H1 (cell line): ENCODE results near the gene ISOC2. TPM values are rescaled to one million over a fixed set of nuclear protein-coding genes. Genes with fewer than 3 reads are reported as not detected.

Source experiments
- TEAD4 ChIP-seq: IDR thresholded peaks from 2 replicates; pipeline ENCODE4 v1.6.1; 2012; ENCODE audit warnings: low read depth, low read length, inconsistent platforms, mixed read lengths
- polyA plus RNA-seq, 7 experiments: library from polyadenylated mRNA; depleted of rRNA in 3 of 7; stranded (reverse) in 5 of 7; unstranded in 2 of 7; fragments of >200 nt in 5 of 7; fragments of 200-250 nt in 2 of 7; gene quantifications; 1 replicate in 5 of 7; 2 replicates in 1 of 7; 4 replicates in 1 of 7; pipeline versions ENCODE4 v1.2.1 to v1.2.3, GENCODE V29; 2011 to 2013; ENCODE audit warnings: missing spikeins in 2 of 7, mixed read lengths in 2 of 7
- total RNA-seq: library from RNA; stranded (reverse); fragmentation: NEBNext Ultra II Directional; extraction: Animal tissue kit (Norgen Biotek cat#: 25700); gene quantifications from 2 replicates; pipeline ENCODE4 v1.2.1, GENCODE V29; 2021

Gene ISOC2
- total and polyA plus RNA-seq, 2 of the 8 experiments (the other 6 are each of a cell fraction or from before 2014, with no cell fraction given) = 96.9 to 152 TPM

- TF ChIP-seq TEAD4 = no peak
- TF ChIP-seq, all 59 proteins: peak for 0
These were observed 55.8 kb downstream of the ISOC2 start (continued) for GRCh38 chr19:55405638-55406037.

Other genes with a start within 250 kb of the ISOC2 start
- gene TMEM86B, start 232.9 kb downstream of the ISOC2 start, total RNA-seq = 2.0 and 2.1 TPM in 2 replicates
- 2.9 and 4.2 TPM in 2 replicates for gene TMEM86B, start 232.9 kb downstream of the ISOC2 start, polyA plus RNA-seq (2011; rRNA removed)
- gene PPP6R1, start 202.6 kb downstream of the ISOC2 start, total RNA-seq = 74.4 and 75.6 TPM in 2 replicates
- 36.4 and 52.5 TPM in 2 replicates for gene PPP6R1, start 202.6 kb downstream of the ISOC2 start, polyA plus RNA-seq (2011; rRNA removed)
- 63.4 and 68.8 TPM in 2 replicates for gene HSPBP1, start 181.5 kb downstream of the ISOC2 start, total RNA-seq
- 100 and 111 TPM in 2 replicates for gene HSPBP1, start 181.5 kb downstream of the ISOC2 start, polyA plus RNA-seq (2011; rRNA removed)
- gene BRSK1, start 177.6 kb downstream of the ISOC2 start, total RNA-seq = 32.7 and 33.6 TPM in 2 replicates
- 27.6 and 55.2 TPM in 2 replicates for gene BRSK1, start 177.6 kb downstream of the ISOC2 start, polyA plus RNA-seq (2011; rRNA removed)
- 0.88 and 0.91 TPM in 2 replicates for gene TMEM150B, start 136.3 kb downstream of the ISOC2 start, total RNA-seq
- gene TMEM150B, start 136.3 kb downstream of the ISOC2 start, polyA plus RNA-seq (2011; rRNA removed) = 0.41 and 0.46 TPM in 2 replicates
- 31.5 and 33.4 TPM in 2 replicates for gene KMT5C, start 121.8 kb downstream of the ISOC2 start, total RNA-seq
- 24.9 and 59.4 TPM in 2 replicates for gene KMT5C, start 121.8 kb downstream of the ISOC2 start, polyA plus RNA-seq (2011; rRNA removed)
- gene COX6B2, start 106.9 kb downstream of the ISOC2 start, total RNA-seq = 6.4 and 6.5 TPM in 2 replicates
- gene COX6B2, start 106.9 kb downstream of the ISOC2 start, polyA plus RNA-seq (2011; rRNA removed) = 4.9 and 12.2 TPM in 2 replicates
- gene GARIN5B, start 98.4 kb downstream of the ISOC2 start, total RNA-seq = not detected in 2 replicates
- gene GARIN5B, start 98.4 kb downstream of the ISOC2 start, polyA plus RNA-seq (2011; rRNA removed) = 0.03 and 0.05 TPM in 2 replicates
- gene IL11, start 91.2 kb downstream of the ISOC2 start, total RNA-seq = 1.6 and 2.8 TPM in 2 replicates
- 1.7 and 2.7 TPM in 2 replicates for gene IL11, start 91.2 kb downstream of the ISOC2 start, polyA plus RNA-seq (2011; rRNA removed)
- gene TMEM190, start 84.8 kb downstream of the ISOC2 start, total RNA-seq = 1.4 TPM in 1 of 2 replicates, not detected in the other
- 1.6 and 4.5 TPM in 2 replicates for gene TMEM190, start 84.8 kb downstream of the ISOC2 start, polyA plus RNA-seq (2011; rRNA removed)
- gene TMEM238, start 77.3 kb downstream of the ISOC2 start, total RNA-seq = 3.8 and 3.9 TPM in 2 replicates
- 0.49 and 0.53 TPM in 2 replicates for gene TMEM238, start 77.3 kb downstream of the ISOC2 start, polyA plus RNA-seq (2011; rRNA removed)
- gene RPL28, start 75.7 kb downstream of the ISOC2 start, total RNA-seq = 2,123 and 2,232 TPM in 2 replicates
- 6,692 and 8,402 TPM in 2 replicates for gene RPL28, start 75.7 kb downstream of the ISOC2 start, polyA plus RNA-seq (2011; rRNA removed)
- 398 and 402 TPM in 2 replicates for gene UBE2S, start 53.9 kb downstream of the ISOC2 start, total RNA-seq
- 466 and 530 TPM in 2 replicates for gene UBE2S, start 53.9 kb downstream of the ISOC2 start, polyA plus RNA-seq (2011; rRNA removed)
- gene SHISA7, start 18.3 kb downstream of the ISOC2 start, total RNA-seq = 0.98 and 1.0 TPM in 2 replicates
- 0.76 and 1.1 TPM in 2 replicates for gene SHISA7, start 18.3 kb downstream of the ISOC2 start, polyA plus RNA-seq (2011; rRNA removed)
- gene C19orf85, start 3.1 kb upstream of the ISOC2 start, total RNA-seq = 3.2 and 3.6 TPM in 2 replicates
- gene C19orf85, start 3.1 kb upstream of the ISOC2 start, polyA plus RNA-seq (2011; rRNA removed) = 2.2 and 3.3 TPM in 2 replicates
- 10.8 and 12.9 TPM in 2 replicates for gene ZNF628, start 15.0 kb upstream of the ISOC2 start, total RNA-seq
- gene ZNF628, start 15.0 kb upstream of the ISOC2 start, polyA plus RNA-seq (2011; rRNA removed) = 1.7 and 4.5 TPM in 2 replicates
- 69.1 and 71.2 TPM in 2 replicates for gene NAT14, start 23.5 kb upstream of the ISOC2 start, total RNA-seq
- gene NAT14, start 23.5 kb upstream of the ISOC2 start, polyA plus RNA-seq (2011; rRNA removed) = 47.1 and 79.5 TPM in 2 replicates
- gene SSC5D, start 26.8 kb upstream of the ISOC2 start, total RNA-seq = 1.7 and 2.3 TPM in 2 replicates
- gene SSC5D, start 26.8 kb upstream of the ISOC2 start, polyA plus RNA-seq (2011; rRNA removed) = 0.39 and 0.72 TPM in 2 replicates
- 3.9 and 4.1 TPM in 2 replicates for gene SBK2, start 75.5 kb upstream of the ISOC2 start, total RNA-seq
- gene SBK2, start 75.5 kb upstream of the ISOC2 start, polyA plus RNA-seq (2011; rRNA removed) = 3.2 and 7.4 TPM in 2 replicates
- 0.76 and 0.94 TPM in 2 replicates for gene SBK3, start 83.9 kb upstream of the ISOC2 start, total RNA-seq
- 1.5 and 2.8 TPM in 2 replicates for gene SBK3, start 83.9 kb upstream of the ISOC2 start, polyA plus RNA-seq (2011; rRNA removed)
- 18.9 and 19.0 TPM in 2 replicates for gene ZNF579, start 119.2 kb upstream of the ISOC2 start, total RNA-seq
- 10.0 and 16.4 TPM in 2 replicates for gene ZNF579, start 119.2 kb upstream of the ISOC2 start, polyA plus RNA-seq (2011; rRNA removed)
- gene FIZ1, start 137.9 kb upstream of the ISOC2 start, total RNA-seq = 17.6 and 18.5 TPM in 2 replicates
- gene FIZ1, start 137.9 kb upstream of the ISOC2 start, polyA plus RNA-seq (2011; rRNA removed) = 9.1 and 13.0 TPM in 2 replicates
- gene ZNF524, start 138.6 kb upstream of the ISOC2 start, total RNA-seq = 4.7 and 5.4 TPM in 2 replicates
- gene ZNF524, start 138.6 kb upstream of the ISOC2 start, polyA plus RNA-seq (2011; rRNA removed) = 4.4 and 7.0 TPM in 2 replicates
- gene ZNF865, start 144.0 kb upstream of the ISOC2 start, total RNA-seq = 13.6 and 14.6 TPM in 2 replicates
- 3.5 and 5.9 TPM in 2 replicates for gene ZNF865, start 144.0 kb upstream of the ISOC2 start, polyA plus RNA-seq (2011; rRNA removed)
- 8.0 and 8.6 TPM in 2 replicates for gene ZNF784, start 162.9 kb upstream of the ISOC2 start, total RNA-seq
- 6.5 and 9.8 TPM in 2 replicates for gene ZNF784, start 162.9 kb upstream of the ISOC2 start, polyA plus RNA-seq (2011; rRNA removed)
- gene ZNF580, start 179.4 kb upstream of the ISOC2 start, total RNA-seq = 24.6 and 26.3 TPM in 2 replicates
- 12.0 and 25.4 TPM in 2 replicates for gene ZNF580, start 179.4 kb upstream of the ISOC2 start, polyA plus RNA-seq (2011; rRNA removed)
- gene ZNF581, start 182.0 kb upstream of the ISOC2 start, total RNA-seq = 73.0 and 76.0 TPM in 2 replicates
- 76.1 and 97.6 TPM in 2 replicates for gene ZNF581, start 182.0 kb upstream of the ISOC2 start, polyA plus RNA-seq (2011; rRNA removed)
- 19.1 and 20.1 TPM in 2 replicates for gene CCDC106, start 186.6 kb upstream of the ISOC2 start, total RNA-seq
- gene CCDC106, start 186.6 kb upstream of the ISOC2 start, polyA plus RNA-seq (2011; rRNA removed) = 12.0 and 19.4 TPM in 2 replicates
- gene U2AF2, start 193.4 kb upstream of the ISOC2 start, total RNA-seq = 252 and 269 TPM in 2 replicates
- 162 and 297 TPM in 2 replicates for gene U2AF2, start 193.4 kb upstream of the ISOC2 start, polyA plus RNA-seq (2011; rRNA removed)
- gene EPN1, start 213.6 kb upstream of the ISOC2 start, total RNA-seq = 200 and 206 TPM in 2 replicates
- 49.6 and 116 TPM in 2 replicates for gene EPN1, start 213.6 kb upstream of the ISOC2 start, polyA plus RNA-seq (2011; rRNA removed)